ENCODE data around the gene NECTIN1. TPM values are rescaled to one million over a fixed set of nuclear protein-coding genes. Genes with fewer than 3 reads are reported as not detected.

Gene NECTIN1
- total and polyA plus RNA-seq, 7 experiments from 2014 or later, result 0.30 to 4.2 (median 2.1) TPM

GRCh38 chr11:119663279-119663678 lies 65.7 kb downstream of the NECTIN1 start:
- POLR2A ChIA-PET, result no interaction called here
- DNase-seq (no peak), ATAC-seq (no peak)
- Mint-ChIP-seq H3K36me3 (no peaks in the 10 kb centered on the region), H3K9me3 (no peaks in the 10 kb centered on the region), H3K4me1 (peaks cover 0 to 8% (median 0%) of the 10 kb centered on the region in 7 donors), H3K27ac (no peak overlapping the region), H3K4me3 (no peak overlapping the region), H3K27me3 (no peaks in the 10 kb centered on the region)
- Histone ChIP-seq H3K27ac (ENCODE audit: low read depth, low read length) (no peak overlapping the region), H3K4me3 (ENCODE audit: low read length) (no peak overlapping the region), H3K36me3 (ENCODE audit: control insufficient read depth in 2 of 3, insufficient read depth in 3 of 3, low read length in 3 of 3) (no peaks in the 10 kb centered on the region), H3K9me3 (ENCODE audit: control insufficient read depth in 2 of 3, low read length in 3 of 3) (no peaks in the 10 kb centered on the region), H3K27me3 (ENCODE audit: control insufficient read depth in 2 of 2, insufficient read depth in 2 of 2, low read length in 2 of 2) (no peaks in the 10 kb centered on the region), H3K4me1 (ENCODE audit: control insufficient read depth in 2 of 2, insufficient read depth in 2 of 2, low read length in 2 of 2) (no peaks in the 10 kb centered on the region)
- intact Hi-C loops (cut with micrococcal nuclease), result no loop called here
- CTCF ChIA-PET, result no interaction called here

GRCh38 chr11:119661226-119661625 lies 67.8 kb downstream of the NECTIN1 start:
- no peaks in the 10 kb centered on the region for H3K36me3 Mint-ChIP-seq
- H3K27ac ChIP-seq (ENCODE audit: low read depth, low read length), result no peak overlapping the region
- intact Hi-C loops (cut with micrococcal nuclease), result no loop called here
- peaks cover 0 to 8% (median 0%) of the 10 kb centered on the region in 7 donors for H3K4me1 Mint-ChIP-seq
- peaks cover 0 to under 1% (median 0%) of the 10 kb centered on the region in 5 donors for H3K27me3 Mint-ChIP-seq
- H3K9me3 Mint-ChIP-seq, result peaks cover 0 to 2% (median 0%) of the 10 kb centered on the region in 11 donors
- ChIA-PET POLR2A (no interaction called here), CTCF (no interaction called here)
- no peak for DNase-seq
- H3K4me3 ChIP-seq (ENCODE audit: low read length), result no peak overlapping the region
- no peaks in the 10 kb centered on the region for H3K9me3 ChIP-seq (ENCODE audit: control insufficient read depth in 2 of 3, low read length in 3 of 3)
- no peaks in the 10 kb centered on the region for H3K36me3 ChIP-seq (ENCODE audit: control insufficient read depth in 2 of 3, insufficient read depth in 3 of 3, low read length in 3 of 3)
- no peaks in the 10 kb centered on the region for H3K27me3 ChIP-seq (ENCODE audit: control insufficient read depth in 2 of 2, insufficient read depth in 2 of 2, low read length in 2 of 2)
- no peak for ATAC-seq
- no peak overlapping the region for H3K27ac Mint-ChIP-seq
- H3K4me1 ChIP-seq (ENCODE audit: control insufficient read depth in 2 of 2, insufficient read depth in 2 of 2, low read length in 2 of 2), result no peaks in the 10 kb centered on the region
- no peak overlapping the region for H3K4me3 Mint-ChIP-seq

GRCh38 chr11:119659971-119660723 lies 68.9 kb downstream of the NECTIN1 start:
- CTCF ChIA-PET, result no interaction called here
- Histone ChIP-seq H3K36me3 (ENCODE audit: control insufficient read depth in 2 of 3, insufficient read depth in 3 of 3, low read length in 3 of 3) (no peaks in the 10 kb centered on the region), H3K9me3 (ENCODE audit: control insufficient read depth in 2 of 3, low read length in 3 of 3) (no peaks in the 10 kb centered on the region), H3K4me3 (ENCODE audit: low read length) (no peak overlapping the region), H3K27me3 (ENCODE audit: control insufficient read depth in 2 of 2, insufficient read depth in 2 of 2, low read length in 2 of 2) (no peaks in the 10 kb centered on the region), H3K4me1 (ENCODE audit: control insufficient read depth in 2 of 2, insufficient read depth in 2 of 2, low read length in 2 of 2) (no peaks in the 10 kb centered on the region), H3K27ac (ENCODE audit: low read depth, low read length) (no peak overlapping the region)
- no peak for ATAC-seq
- Mint-ChIP-seq H3K36me3 (no peaks in the 10 kb centered on the region), H3K9me3 (peaks cover 0 to 2% (median 0%) of the 10 kb centered on the region in 11 donors), H3K4me1 (peaks cover 0 to 5% (median 0%) of the 10 kb centered on the region in 7 donors), H3K4me3 (no peak overlapping the region), H3K27me3 (peaks cover 0 to 4% (median 0%) of the 10 kb centered on the region in 5 donors), H3K27ac (peak overlapping the region in 1 of 9 donors; percentile 5)
- POLR2A ChIA-PET, result no interaction called here
- intact Hi-C loops (cut with micrococcal nuclease), result no loop called here
- DNase-seq, result no peak

GRCh38 chr11:119652907-119653659 lies 75.9 kb downstream of the NECTIN1 start:
- Mint-ChIP-seq H3K36me3 (no peaks in the 10 kb centered on the region), H3K27me3 (peaks cover 0 to 18% (median 10%) of the 10 kb centered on the region in 5 donors), H3K9me3 (peaks cover 0 to 2% (median 0%) of the 10 kb centered on the region in 11 donors), H3K27ac (no peak overlapping the region), H3K4me1 (no peaks in the 10 kb centered on the region), H3K4me3 (no peak overlapping the region)
- intact Hi-C loops (cut with micrococcal nuclease), result no loop called here
- Histone ChIP-seq H3K4me1 (ENCODE audit: control insufficient read depth in 2 of 2, insufficient read depth in 2 of 2, low read length in 2 of 2) (no peaks in the 10 kb centered on the region), H3K27me3 (ENCODE audit: control insufficient read depth in 2 of 2, insufficient read depth in 2 of 2, low read length in 2 of 2) (no peaks in the 10 kb centered on the region), H3K4me3 (ENCODE audit: low read length) (no peak overlapping the region), H3K36me3 (ENCODE audit: control insufficient read depth in 2 of 3, insufficient read depth in 3 of 3, low read length in 3 of 3) (no peaks in the 10 kb centered on the region), H3K27ac (ENCODE audit: low read depth, low read length) (no peak overlapping the region), H3K9me3 (ENCODE audit: control insufficient read depth in 2 of 3, low read length in 3 of 3) (no peaks in the 10 kb centered on the region)
- CTCF ChIA-PET, result no interaction called here
- no peak for DNase-seq
- POLR2A ChIA-PET, result no interaction called here
- no peak for ATAC-seq

- POLR2A ChIA-PET, result no interaction called here
- H3K36me3 Mint-ChIP-seq, result no peaks in the 10 kb centered on the region
- no peaks in the 10 kb centered on the region for H3K27me3 ChIP-seq (ENCODE audit: control insufficient read depth in 2 of 2, insufficient read depth in 2 of 2, low read length in 2 of 2)
- H3K9me3 ChIP-seq (ENCODE audit: control insufficient read depth in 2 of 3, low read length in 3 of 3), result no peaks in the 10 kb centered on the region
- no peaks in the 10 kb centered on the region for H3K4me1 Mint-ChIP-seq
- no peaks in the 10 kb centered on the region for H3K4me1 ChIP-seq (ENCODE audit: control insufficient read depth in 2 of 2, insufficient read depth in 2 of 2, low read length in 2 of 2)
- no peaks in the 10 kb centered on the region for H3K36me3 ChIP-seq (ENCODE audit: control insufficient read depth in 2 of 3, insufficient read depth in 3 of 3, low read length in 3 of 3)
- H3K4me3 ChIP-seq (ENCODE audit: low read length), result no peak overlapping the region
- intact Hi-C loops (cut with micrococcal nuclease), result no loop called here
- peaks cover 0 to 18% (median 10%) of the 10 kb centered on the region in 5 donors for H3K27me3 Mint-ChIP-seq
- H3K27ac ChIP-seq (ENCODE audit: low read depth, low read length), result no peak overlapping the region
- no peak overlapping the region for H3K27ac Mint-ChIP-seq
- ATAC-seq, result no peak
- H3K4me3 Mint-ChIP-seq, result no peak overlapping the region
- no peak for DNase-seq
- H3K9me3 Mint-ChIP-seq, result peaks cover 0 to 4% (median 0%) of the 10 kb centered on the region in 11 donors
- CTCF ChIA-PET, result no interaction called here
Observed at GRCh38 chr11:119651802-119652584, 77.0 kb downstream of the NECTIN1 start.

- CTCF ChIA-PET, result no interaction called here
Observed at GRCh38 chr11:119650251-119650650, 78.7 kb downstream of the NECTIN1 start.

More at GRCh38 chr11:119650251-119650650, 78.7 kb downstream of the NECTIN1 start:
- Histone ChIP-seq H3K36me3 (ENCODE audit: control insufficient read depth in 2 of 3, insufficient read depth in 3 of 3, low read length in 3 of 3) (no peaks in the 10 kb centered on the region), H3K4me1 (ENCODE audit: control insufficient read depth in 2 of 2, insufficient read depth in 2 of 2, low read length in 2 of 2) (no peaks in the 10 kb centered on the region), H3K27me3 (ENCODE audit: control insufficient read depth in 2 of 2, insufficient read depth in 2 of 2, low read length in 2 of 2) (no peaks in the 10 kb centered on the region), H3K4me3 (ENCODE audit: low read length) (no peak overlapping the region), H3K27ac (ENCODE audit: low read depth, low read length) (no peak overlapping the region), H3K9me3 (ENCODE audit: control insufficient read depth in 2 of 3, low read length in 3 of 3) (no peaks in the 10 kb centered on the region)
- Mint-ChIP-seq H3K27me3 (peaks cover 0 to 15% (median 7%) of the 10 kb centered on the region in 5 donors), H3K36me3 (no peaks in the 10 kb centered on the region), H3K4me3 (no peak overlapping the region), H3K27ac (no peak overlapping the region), H3K4me1 (no peaks in the 10 kb centered on the region), H3K9me3 (peaks cover 0 to 4% (median 0%) of the 10 kb centered on the region in 11 donors)
- POLR2A ChIA-PET, result no interaction called here
- ATAC-seq, result no peak
- intact Hi-C loops (cut with micrococcal nuclease), result no loop called here
- no peak for DNase-seq

Measured in naive thymus-derived CD4-positive, alpha-beta T cell (primary cell).